A673 (cell line): Measurements from ENCODE around the gene DNAJC1. TPM values are rescaled to one million over a fixed set of nuclear protein-coding genes. Genes with fewer than 3 reads are reported as not detected.

Source experiments
- BruUV-seq: library from RNA; stranded (reverse); fragments of 400-500 nt; replicated peaks from 2 replicates; lab custom pipeline; 2021; lab: Mats Ljungman, UMichigan
- CTCF ChIA-PET: fragments of 300-600 bp; sonication (Branson Sonifier 250); formaldehyde crosslinking; loops from one replicate; lab custom pipeline; 2022; ENCODE audit warnings: antibody characterized with exemption; lab: Charles Lee
- POLR2A ChIA-PET: fragments of 300-600 bp; sonication (Branson Sonifier 250); formaldehyde crosslinking; loops from one replicate; lab custom pipeline; 2022; ENCODE audit warnings: antibody characterized with exemption; ENCODE audit not compliant: low non-redundant PET; lab: Charles Lee
- DNase-seq: peaks from one replicate; pipeline ENCODE4 v3.0.0-alpha.2; 2015; ENCODE audit warnings: low spot score
- H3K27ac ChIP-seq: fragments of 200-600 bp; sonication (generic); 2 replicates; pipeline ENCODE4 v1.5.1; 2016; ENCODE audit warnings: mixed run types, low read depth, mild to moderate bottlenecking, mixed read lengths, antibody characterized with exemption, low read length; ENCODE audit not compliant: poor library complexity, severe bottlenecking
- H3K27me3 ChIP-seq: fragments of 200-600 bp; sonication (generic); replicated peaks from 2 replicates; pipeline ENCODE4 v1.6.1; 2017; ENCODE audit warnings: mixed run types, low read depth, mild to moderate bottlenecking, mixed read lengths, antibody characterized with exemption, low read length; ENCODE audit not compliant: insufficient read depth, poor library complexity
- H3K36me3 ChIP-seq: fragments of 200-600 bp; sonication (generic); 2 replicates; pipeline ENCODE4 v1.6.1; 2016; ENCODE audit warnings: mixed run types, mild to moderate bottlenecking, mixed read lengths, antibody characterized with exemption, low read length; ENCODE audit not compliant: insufficient read depth, poor library complexity, severe bottlenecking
- H3K4me1 ChIP-seq: fragments of 200-600 bp; sonication (generic); 2 replicates; pipeline ENCODE4 v1.6.1; 2017; ENCODE audit warnings: mixed run types, mild to moderate bottlenecking, mixed read lengths, antibody characterized with exemption, low read length; ENCODE audit not compliant: insufficient read depth, poor library complexity, severe bottlenecking
- H3K4me3 ChIP-seq: fragments of 200-600 bp; sonication (generic); 2 replicates; pipeline ENCODE4 v1.5.1; 2016; ENCODE audit warnings: low read depth, mixed run types, mild to moderate bottlenecking, mixed read lengths, low read length; ENCODE audit not compliant: poor library complexity, severe bottlenecking
- H3K9me3 ChIP-seq: fragments of 200-600 bp; sonication (generic); 2 replicates; pipeline ENCODE4 v1.6.1; 2016; ENCODE audit warnings: mixed run types, low read depth, mild to moderate bottlenecking, mixed read lengths, antibody characterized with exemption, low read length; ENCODE audit not compliant: poor library complexity, severe bottlenecking
- CTCF ChIP-seq: fragments of 300-800, 200-600 bp; sonication (generic); conservative IDR thresholded peaks from 2 replicates; pipeline ENCODE4 v1.5.1; 2017; ENCODE audit warnings: low read depth, mild to moderate bottlenecking, antibody characterized with exemption, low read length, moderate library complexity, mixed read lengths
- EZH2 ChIP-seq: fragments of 200-600 bp; sonication (generic); IDR thresholded peaks from 2 replicates; pipeline ENCODE4 v1.6.1; 2017; ENCODE audit warnings: borderline replicate concordance, low read depth, mild to moderate bottlenecking, mixed read lengths, antibody characterized with exemption, low read length; ENCODE audit not compliant: poor library complexity, severe bottlenecking
- intact Hi-C: fragments of 100-400 bp; cut with micrococcal nuclease; formaldehyde crosslinking; loops from one replicate; pipeline ENCODE4 v1.10.0; 2022; ENCODE audit not compliant: unreplicated experiment
- total RNA-seq: library from RNA; stranded (reverse); gene quantifications from 2 replicates; pipeline ENCODE4 v1.2.3, GENCODE V29; 2021

DNAJC1 gene
- total RNA-seq, 1 experiment from 2014 or later: 21.2 TPM

- no peak for TF ChIP-seq EZH2
- no peak for TF ChIP-seq CTCF
- H3K36me3 ChIP-seq: no peaks in the 10 kb centered on the region
- ChIA-PET POLR2A (no interaction called here), CTCF (no interaction called here)
- intact Hi-C loops: no loop called here
- DNase-seq: no peak
- H3K4me3 ChIP-seq: no peak overlapping the region
- H3K4me1 ChIP-seq: no peaks in the 10 kb centered on the region
- no peak overlapping the region for H3K27ac ChIP-seq
- no peaks in the 10 kb centered on the region for H3K27me3 ChIP-seq
- no TSS peak for BruUV-seq
- no peaks in the 10 kb centered on the region for H3K9me3 ChIP-seq
These were observed 96.1 kb downstream of the DNAJC1 start for GRCh38 chr10:21907436-21907835.

GRCh38 chr10:21904930-21905329 is 98.6 kb downstream of the DNAJC1 start:
- Histone ChIP-seq H3K27ac (no peak overlapping the region), H3K9me3 (no peaks in the 10 kb centered on the region), H3K4me3 (no peak overlapping the region), H3K27me3 (no peaks in the 10 kb centered on the region), H3K4me1 (no peaks in the 10 kb centered on the region), H3K36me3 (no peaks in the 10 kb centered on the region)
- ChIA-PET CTCF (no interaction called here), POLR2A (no interaction called here)
- TF ChIP-seq EZH2: no peak
- TF ChIP-seq CTCF: no peak
- no TSS peak for BruUV-seq
- DNase-seq: no peak
- intact Hi-C loops: no loop called here

GRCh38 chr10:21899736-21900135 is 103.8 kb downstream of the DNAJC1 start:
- Histone ChIP-seq H3K27me3 (no peaks in the 10 kb centered on the region), H3K36me3 (no peaks in the 10 kb centered on the region), H3K27ac (no peak overlapping the region), H3K4me3 (no peak overlapping the region), H3K4me1 (no peaks in the 10 kb centered on the region), H3K9me3 (no peaks in the 10 kb centered on the region)
- TF ChIP-seq CTCF (no peak), EZH2 (no peak)
- CTCF ChIA-PET: no interaction called here
- DNase-seq: no peak
- POLR2A ChIA-PET: no interaction called here
- no TSS peak for BruUV-seq
- intact Hi-C loops: no loop called here
